Lower lobe of right lung (tissue), 2 donors: ENCODE measurements around the gene URGCP. TPM values are rescaled to one million over a fixed set of nuclear protein-coding genes. Genes with fewer than 3 reads are reported as not detected.

ENCODE experiments used
- ATAC-seq, 2 donors: fragments of 200-7000 bp; cut with Tn5 transposase; one replicate each; pipeline ENCODE4 v1.9.1; 2020 to 2022; ENCODE audit warnings: mild to moderate bottlenecking in 2 of 2, moderate library complexity in 2 of 2
- DNase-seq: peaks from one replicate; pipeline ENCODE4 v3.0.0-alpha.2; 2020
- H3K27ac ChIP-seq: fragments of 200-600 bp; one replicate; pipeline ENCODE4 v1.8.0; 2022
- H3K27me3 ChIP-seq: fragments of 200-600 bp; one replicate; pipeline ENCODE4 v1.8.0; 2022; ENCODE audit warnings: low read depth
- H3K36me3 ChIP-seq: fragments of 200-600 bp; one replicate; pipeline ENCODE4 v1.8.0; 2022; ENCODE audit warnings: mild to moderate bottlenecking
- H3K4me1 ChIP-seq: fragments of 200-600 bp; one replicate; pipeline ENCODE4 v1.8.0; 2022
- H3K4me3 ChIP-seq: fragments of 200-600 bp; one replicate; pipeline ENCODE4 v1.8.0; 2022; ENCODE audit warnings: mild to moderate bottlenecking
- H3K9me3 ChIP-seq: fragments of 200-600 bp; one replicate; pipeline ENCODE4 v1.8.0; 2022
- intact Hi-C: fragments of 100-400 bp; cut with DNase I; formaldehyde crosslinking; loops from one replicate; pipeline ENCODE4 v1.11.0; 2022
- total RNA-seq: library from RNA; stranded (reverse); fragmentation: NEBNext Ultra II Directional; extraction: Animal tissue kit (Norgen Biotek cat#: 25700); gene quantifications from one replicate; pipeline ENCODE4 v1.2.1, GENCODE V29; 2021
- TF ChIP-seq, protein P1 (sequence below): fragments of 200-600 bp; IDR thresholded peaks from one replicate; pipeline ENCODE4 v1.8.0; 2022; ENCODE audit warnings: antibody characterized with exemption, mild to moderate bottlenecking
- donor health status: DM: no; HTN: yes; CAD: no; lungs with severe emphysema.

Gene URGCP
- total RNA-seq, 1 donor from 2014 or later = 26.1 TPM

- intact Hi-C loops = no loop called here
- DNase-seq (no peak), ATAC-seq (peak; percentile 34 to 39)
- H3K4me3 ChIP-seq = peak overlapping the region; percentile 81
- no peaks in the 10 kb centered on the region for H3K27me3 ChIP-seq
- H3K27ac ChIP-seq = peak overlapping the region; percentile 96
- no peaks in the 10 kb centered on the region for H3K9me3 ChIP-seq
- peaks cover 25% of the 10 kb centered on the region for H3K4me1 ChIP-seq
- TF ChIP-seq, protein P1, sequence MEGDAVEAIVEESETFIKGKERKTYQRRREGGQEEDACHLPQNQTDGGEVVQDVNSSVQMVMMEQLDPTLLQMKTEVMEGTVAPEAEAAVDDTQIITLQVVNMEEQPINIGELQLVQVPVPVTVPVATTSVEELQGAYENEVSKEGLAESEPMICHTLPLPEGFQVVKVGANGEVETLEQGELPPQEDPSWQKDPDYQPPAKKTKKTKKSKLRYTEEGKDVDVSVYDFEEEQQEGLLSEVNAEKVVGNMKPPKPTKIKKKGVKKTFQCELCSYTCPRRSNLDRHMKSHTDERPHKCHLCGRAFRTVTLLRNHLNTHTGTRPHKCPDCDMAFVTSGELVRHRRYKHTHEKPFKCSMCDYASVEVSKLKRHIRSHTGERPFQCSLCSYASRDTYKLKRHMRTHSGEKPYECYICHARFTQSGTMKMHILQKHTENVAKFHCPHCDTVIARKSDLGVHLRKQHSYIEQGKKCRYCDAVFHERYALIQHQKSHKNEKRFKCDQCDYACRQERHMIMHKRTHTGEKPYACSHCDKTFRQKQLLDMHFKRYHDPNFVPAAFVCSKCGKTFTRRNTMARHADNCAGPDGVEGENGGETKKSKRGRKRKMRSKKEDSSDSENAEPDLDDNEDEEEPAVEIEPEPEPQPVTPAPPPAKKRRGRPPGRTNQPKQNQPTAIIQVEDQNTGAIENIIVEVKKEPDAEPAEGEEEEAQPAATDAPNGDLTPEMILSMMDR = no peak
- H3K36me3 ChIP-seq = no peaks in the 10 kb centered on the region
These were observed 20.4 kb upstream of the URGCP start for GRCh38 chr7:43926798-43927123.

DNA sequence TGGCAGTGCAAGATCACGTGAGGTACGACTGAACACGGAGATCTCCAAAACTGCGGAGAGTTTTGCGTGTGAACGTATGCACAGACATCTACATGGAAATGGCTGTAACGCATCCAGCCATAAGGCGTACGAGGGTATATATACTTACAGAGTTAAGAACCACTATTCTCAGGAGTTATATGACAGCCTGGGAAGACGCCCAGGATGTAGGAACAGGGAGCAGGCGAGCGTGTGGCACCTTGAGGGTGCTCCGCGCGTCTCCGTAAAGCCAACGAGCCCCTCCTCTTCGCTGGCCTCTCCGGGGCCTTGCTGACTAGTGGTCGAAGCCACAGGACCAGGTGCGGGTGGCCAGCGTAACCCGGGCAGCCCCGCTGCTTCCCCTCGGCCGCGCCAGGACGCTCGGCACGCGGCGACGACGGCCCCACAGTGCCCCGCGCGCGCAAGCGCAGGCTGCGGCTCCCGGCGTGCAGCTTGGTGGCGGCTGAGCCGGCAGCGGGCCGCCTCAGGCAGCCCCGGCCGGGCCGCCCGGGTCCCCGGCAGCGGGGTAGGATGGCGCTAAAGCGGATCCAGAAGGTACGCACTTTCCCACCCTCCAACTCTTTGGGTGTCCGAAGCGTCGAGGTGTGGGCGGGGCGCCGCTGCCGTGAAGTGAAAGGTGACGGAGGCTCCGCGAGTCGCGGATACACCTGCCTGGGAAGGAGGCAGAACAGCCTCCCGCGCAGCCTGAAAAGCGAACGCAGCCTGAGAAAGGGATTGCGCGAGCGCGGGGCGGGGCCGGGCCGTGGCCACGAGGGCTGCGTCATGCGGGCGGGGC is 19.8 kb upstream of the URGCP start, which contains the start of gene UBE2D4:
Gene UBE2D4, plus strand, starts transcription at position 453 of the 814 bp plus-strand sequence. Its CDS starts 97 bp downstream, at position 550.
- ATAC-seq (peak; percentile 97 to 98), DNase-seq (peak; percentile 93)
- Histone ChIP-seq H3K4me1 (peaks cover 25% of the 10 kb centered on the region), H3K4me3 (peak within 1 kb of the TSS; percentile 81), H3K27ac (peak within 1 kb of the TSS; percentile 96), H3K36me3 (no peaks in the 10 kb centered on the region), H3K9me3 (no peaks in the 10 kb centered on the region), H3K27me3 (no peaks in the 10 kb centered on the region)
- intact Hi-C loops = no loop called here
- TF ChIP-seq, protein P1 = no peak

DNA sequence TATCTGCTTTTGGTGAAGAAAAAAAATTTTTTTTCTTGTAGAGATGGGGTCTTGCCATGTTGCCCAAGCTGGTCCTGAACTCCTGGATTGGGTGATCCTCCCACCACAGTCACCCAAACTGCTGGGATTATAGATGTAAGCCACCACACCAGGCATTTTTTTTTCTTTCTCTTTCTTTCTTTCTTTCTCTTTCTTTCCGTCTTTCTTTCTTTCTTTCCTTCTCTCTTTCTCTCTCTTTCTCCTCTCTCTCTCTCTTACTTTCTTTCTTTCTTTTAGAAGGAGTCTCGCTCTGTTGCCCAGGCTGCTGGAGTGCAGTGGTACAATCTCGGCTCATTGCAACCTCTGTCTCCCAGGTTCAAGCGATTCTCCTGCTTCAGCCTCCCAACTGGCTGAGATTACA is 16.3 kb upstream of the URGCP start:
- H3K27me3 ChIP-seq = no peaks in the 10 kb centered on the region
- H3K4me3 ChIP-seq = no peak overlapping the region
- H3K27ac ChIP-seq = no peak overlapping the region
- intact Hi-C loops = no loop called here
- H3K36me3 ChIP-seq = no peaks in the 10 kb centered on the region
- H3K9me3 ChIP-seq = no peaks in the 10 kb centered on the region
- TF ChIP-seq, protein P1 = no peak
- DNase-seq (no peak), ATAC-seq (no peak)
- peaks cover 25% of the 10 kb centered on the region for H3K4me1 ChIP-seq

DNA sequence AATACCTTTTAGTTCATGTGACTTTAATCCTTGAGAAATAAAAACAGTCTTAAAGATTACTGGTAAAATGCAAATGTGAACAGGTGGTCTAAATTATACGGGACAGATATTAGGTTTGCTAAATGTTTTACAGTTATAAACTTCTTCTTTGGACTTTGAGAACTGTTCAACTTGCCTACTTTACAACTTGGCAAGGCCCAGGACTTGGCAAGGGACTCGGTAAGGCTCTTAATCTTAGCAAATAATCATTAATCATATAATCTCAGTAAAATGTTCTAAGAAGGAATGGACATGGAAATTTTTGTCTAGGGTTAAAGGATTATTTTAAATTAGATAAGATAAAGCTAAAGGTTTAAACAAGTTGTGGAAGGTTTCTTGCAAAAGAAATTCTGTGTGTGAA is 15.0 kb upstream of the URGCP start:
- no peak overlapping the region for H3K4me3 ChIP-seq
- no peaks in the 10 kb centered on the region for H3K36me3 ChIP-seq
- H3K27ac ChIP-seq = no peak overlapping the region
- H3K4me1 ChIP-seq = peaks cover 15% of the 10 kb centered on the region
- DNase-seq (no peak), ATAC-seq (no peak)
- TF ChIP-seq, protein P1 = no peak
- intact Hi-C loops = no loop called here
- no peaks in the 10 kb centered on the region for H3K27me3 ChIP-seq
- no peaks in the 10 kb centered on the region for H3K9me3 ChIP-seq

- TF ChIP-seq, protein P1 = no peak
- no peak for ATAC-seq
- no peaks in the 10 kb centered on the region for H3K4me1 ChIP-seq
- H3K27me3 ChIP-seq = no peaks in the 10 kb centered on the region
- H3K36me3 ChIP-seq = no peaks in the 10 kb centered on the region
- H3K4me3 ChIP-seq = no peak overlapping the region
- H3K9me3 ChIP-seq = no peaks in the 10 kb centered on the region
- no peak for DNase-seq
- intact Hi-C loops = no loop called here
- no peak overlapping the region for H3K27ac ChIP-seq
These were observed 9.5 kb upstream of the URGCP start for GRCh38 chr7:43915907-43916306.
